HG02938 (cell line): Measurements from ENCODE around the gene CRCP.
"Not testable (repeated sequence)": the region's sequence is repeated elsewhere in the genome, so short reads cannot be mapped to it uniquely, and the experiment has no call there.

Source experiments
- ATAC-seq: cut with Tn5 transposase; IDR thresholded peaks from one replicate; pipeline ENCODE4 v1.9.1; 2021; ENCODE audit warnings: mild to moderate bottlenecking, moderate library complexity; ENCODE audit not compliant: unreplicated experiment

Gene CRCP

DNA sequence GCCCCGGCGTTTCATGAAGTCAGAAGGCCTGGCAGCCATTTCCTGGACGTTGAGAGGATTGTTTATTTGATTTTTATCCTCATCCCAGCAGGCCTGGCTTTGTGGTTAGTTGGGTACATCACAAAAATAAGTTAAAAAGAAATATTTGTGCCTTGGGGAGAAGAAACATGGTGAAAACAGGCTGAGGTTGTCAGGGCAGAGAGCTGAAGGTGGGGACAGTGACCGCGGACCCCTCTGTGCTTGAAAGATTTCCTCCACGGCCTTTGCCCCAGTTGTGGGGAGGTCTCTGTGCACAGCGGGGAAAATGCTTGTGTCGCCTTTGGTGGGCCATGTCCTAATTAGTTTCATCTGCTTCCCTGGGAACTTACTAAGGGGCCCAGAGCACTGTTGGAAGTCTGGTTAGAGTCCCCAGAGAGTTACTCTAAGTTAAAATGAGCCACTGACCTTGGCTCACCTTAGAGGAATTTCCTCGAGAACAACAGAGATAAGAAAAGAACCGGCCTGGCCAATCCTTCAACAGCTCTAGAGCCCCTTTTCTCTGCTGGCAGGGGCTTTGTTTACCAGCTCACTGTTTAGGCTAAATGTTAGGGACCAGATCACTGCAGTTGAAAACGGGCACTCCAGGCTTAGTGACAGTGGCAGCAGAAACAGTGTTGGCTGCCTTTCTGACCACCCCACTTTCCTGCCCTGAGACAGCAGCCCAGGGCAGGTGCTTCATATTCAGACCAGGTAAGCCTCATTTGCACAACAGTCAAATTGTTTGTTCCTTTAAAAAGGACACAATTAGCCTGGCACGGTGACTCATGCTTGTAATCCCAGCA, 37.9 kb downstream of the CRCP start:
- ATAC-seq: no peak

DNA sequence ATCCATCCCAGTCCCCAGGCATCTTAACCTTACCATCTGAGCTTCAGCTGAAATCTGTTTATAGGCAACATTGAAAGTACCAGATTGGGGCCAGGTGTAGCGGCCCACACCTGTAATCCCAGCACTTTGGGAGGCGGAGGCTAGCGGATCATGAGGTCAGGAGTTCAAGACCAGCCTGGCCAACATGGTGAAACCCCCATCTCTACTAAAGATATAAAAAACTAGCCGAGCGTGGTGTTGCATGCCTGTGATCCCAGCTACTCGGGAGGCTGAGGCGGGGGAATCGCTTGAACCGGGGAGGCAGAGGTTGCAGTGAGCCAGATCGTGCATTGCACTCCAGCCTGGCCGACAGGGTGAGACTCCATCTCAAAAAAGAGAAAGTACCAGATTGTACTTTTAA, 39.0 kb downstream of the CRCP start:
- no peak for ATAC-seq

DNA sequence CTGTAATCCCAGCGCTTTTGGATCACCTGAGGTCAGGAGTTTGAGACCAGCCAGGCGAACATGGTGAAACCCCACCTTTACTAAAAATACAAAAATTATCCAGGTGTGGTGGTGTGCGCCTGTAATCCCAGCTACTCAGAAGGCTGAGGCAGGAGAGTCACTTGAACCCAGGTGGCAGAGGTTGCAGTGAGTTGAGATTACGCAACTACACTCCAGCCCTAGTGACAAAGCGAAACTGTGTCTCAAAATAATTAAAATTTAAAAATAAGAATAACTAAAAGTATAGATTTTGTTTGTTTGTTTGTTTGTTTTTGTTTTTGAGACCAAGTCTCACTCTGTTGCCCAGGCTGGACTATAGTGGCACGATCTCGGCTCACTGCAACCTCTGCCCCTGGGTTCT, 41.4 kb downstream of the CRCP start:
- not testable (repeated sequence) for ATAC-seq

DNA sequence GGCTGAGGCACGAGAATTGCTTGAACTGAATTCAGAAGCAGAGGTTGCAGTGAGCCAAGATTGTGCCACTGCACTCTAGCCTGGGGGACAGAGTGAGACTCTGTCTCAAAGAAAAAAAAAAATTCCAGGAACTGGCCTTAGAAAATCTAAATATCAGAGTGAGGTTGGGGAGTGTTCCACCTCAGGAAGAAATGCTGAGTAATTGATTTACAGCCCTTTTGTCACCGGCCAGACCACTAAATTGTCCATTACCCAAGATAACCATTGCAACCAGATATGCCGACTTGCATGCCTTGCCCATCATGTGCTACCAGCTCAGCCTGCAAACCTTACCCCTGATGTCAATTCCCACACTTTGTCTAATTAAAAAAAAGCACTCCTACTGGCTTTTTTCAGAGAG, 42.4 kb downstream of the CRCP start:
- no peak for ATAC-seq

DNA sequence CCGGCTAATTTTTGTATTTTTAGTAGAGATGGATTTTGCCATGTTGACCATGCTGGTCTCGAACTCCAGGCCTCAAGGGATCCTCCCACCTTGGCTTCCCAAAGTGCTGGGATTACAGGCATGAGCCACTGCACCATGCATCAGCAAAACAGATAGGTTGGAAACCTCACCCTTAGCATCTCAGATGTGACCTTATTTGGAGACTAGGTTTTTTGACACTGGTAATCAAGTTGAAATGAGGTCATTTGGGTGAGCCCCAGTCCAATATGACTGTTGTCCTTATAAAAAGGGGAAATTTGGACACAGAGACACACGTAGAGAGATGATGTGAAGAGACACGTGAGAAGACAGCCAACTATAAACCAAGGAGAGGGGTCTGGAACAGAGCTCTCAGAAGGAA, 48.0 kb downstream of the CRCP start:
- ATAC-seq: no peak

DNA sequence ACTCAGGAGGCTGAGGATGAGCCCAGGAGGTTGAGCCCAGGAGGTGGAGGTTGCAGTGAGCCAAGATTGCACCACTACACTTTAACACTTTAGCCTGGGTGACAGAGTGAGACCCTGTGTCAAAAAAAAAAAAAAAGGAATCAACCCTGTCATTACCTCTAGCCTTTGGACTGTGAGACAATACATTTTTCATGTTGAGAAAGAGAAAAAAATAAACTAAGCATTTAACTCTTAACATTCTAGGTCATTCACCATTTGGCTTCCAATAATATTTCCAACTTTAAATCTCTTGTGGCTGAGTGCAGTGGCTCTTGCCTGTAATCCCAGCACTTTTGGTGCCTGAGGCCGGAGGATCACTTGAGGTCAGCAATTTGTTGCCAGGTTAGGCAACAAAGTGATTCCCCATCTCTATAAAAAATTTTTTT, 48.6 kb downstream of the CRCP start:
- ATAC-seq: no peak

DNA sequence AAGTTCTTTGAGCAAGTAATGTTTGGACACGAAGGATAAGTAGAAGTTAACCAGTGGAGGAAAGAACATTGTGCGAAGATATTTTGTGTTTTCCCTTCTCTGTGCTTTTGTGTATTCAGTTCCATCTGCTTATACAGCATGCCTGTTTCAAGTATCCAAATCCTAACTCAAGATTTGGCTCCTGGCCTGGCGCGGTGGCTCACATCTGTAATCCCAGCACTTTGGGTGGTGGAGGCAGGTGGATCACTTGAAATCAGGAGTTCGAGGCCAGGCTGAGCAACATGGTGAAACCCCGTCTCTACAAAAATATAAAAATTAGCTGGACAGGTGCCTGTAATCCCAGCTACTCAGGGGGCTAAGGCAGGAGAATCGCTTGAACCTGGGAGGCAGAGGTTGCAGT, 49.7 kb downstream of the CRCP start:
- ATAC-seq: no peak

DNA sequence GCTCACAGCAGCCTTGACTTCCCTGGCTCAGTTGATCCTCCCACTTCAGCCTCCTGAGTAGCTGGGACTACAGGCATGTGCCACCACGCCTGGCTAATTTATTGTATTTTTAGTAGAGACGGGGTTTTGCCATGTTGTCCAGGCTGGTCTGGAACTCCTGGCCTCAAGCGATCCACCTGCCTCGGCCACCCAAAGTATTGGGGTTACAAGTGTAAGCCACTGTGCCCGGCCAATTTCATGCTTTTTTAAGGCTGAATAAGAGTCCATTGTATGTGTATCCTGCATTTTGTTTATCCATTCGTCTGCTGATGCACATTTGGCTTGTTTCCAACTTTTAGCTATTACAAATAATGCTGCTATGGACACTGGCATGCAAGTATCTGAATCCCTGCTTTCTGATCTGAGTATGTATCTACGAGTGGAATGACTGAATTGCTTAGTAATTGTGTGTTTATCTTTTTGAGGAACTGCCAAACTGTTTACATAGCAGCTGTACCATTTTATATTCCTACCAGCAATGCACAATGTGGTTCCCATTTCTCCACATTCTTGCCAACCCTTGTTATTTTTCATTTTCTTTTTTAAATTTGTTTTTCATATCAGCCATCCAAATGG, 53.2 kb downstream of the CRCP start:
- no peak for ATAC-seq

DNA sequence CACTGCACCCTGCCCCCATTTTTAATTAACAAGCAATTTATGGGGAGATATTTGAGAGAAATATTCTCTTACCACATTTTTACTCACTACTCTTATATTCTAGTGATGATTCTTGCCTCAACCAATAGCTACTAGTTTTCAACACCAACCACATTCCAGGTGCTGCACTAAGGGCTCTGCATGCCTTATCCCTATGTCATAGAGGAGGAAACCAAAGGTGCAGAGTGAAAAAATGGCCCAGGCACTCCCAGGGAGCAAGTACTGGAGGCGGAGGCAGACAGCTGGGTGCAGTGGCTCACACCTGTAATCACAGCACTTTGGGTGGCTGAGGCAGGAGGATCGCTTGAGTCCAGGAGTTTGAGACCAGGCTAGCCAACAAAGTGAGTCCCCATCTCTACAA, 55.0 kb downstream of the CRCP start:
- no peak for ATAC-seq

DNA sequence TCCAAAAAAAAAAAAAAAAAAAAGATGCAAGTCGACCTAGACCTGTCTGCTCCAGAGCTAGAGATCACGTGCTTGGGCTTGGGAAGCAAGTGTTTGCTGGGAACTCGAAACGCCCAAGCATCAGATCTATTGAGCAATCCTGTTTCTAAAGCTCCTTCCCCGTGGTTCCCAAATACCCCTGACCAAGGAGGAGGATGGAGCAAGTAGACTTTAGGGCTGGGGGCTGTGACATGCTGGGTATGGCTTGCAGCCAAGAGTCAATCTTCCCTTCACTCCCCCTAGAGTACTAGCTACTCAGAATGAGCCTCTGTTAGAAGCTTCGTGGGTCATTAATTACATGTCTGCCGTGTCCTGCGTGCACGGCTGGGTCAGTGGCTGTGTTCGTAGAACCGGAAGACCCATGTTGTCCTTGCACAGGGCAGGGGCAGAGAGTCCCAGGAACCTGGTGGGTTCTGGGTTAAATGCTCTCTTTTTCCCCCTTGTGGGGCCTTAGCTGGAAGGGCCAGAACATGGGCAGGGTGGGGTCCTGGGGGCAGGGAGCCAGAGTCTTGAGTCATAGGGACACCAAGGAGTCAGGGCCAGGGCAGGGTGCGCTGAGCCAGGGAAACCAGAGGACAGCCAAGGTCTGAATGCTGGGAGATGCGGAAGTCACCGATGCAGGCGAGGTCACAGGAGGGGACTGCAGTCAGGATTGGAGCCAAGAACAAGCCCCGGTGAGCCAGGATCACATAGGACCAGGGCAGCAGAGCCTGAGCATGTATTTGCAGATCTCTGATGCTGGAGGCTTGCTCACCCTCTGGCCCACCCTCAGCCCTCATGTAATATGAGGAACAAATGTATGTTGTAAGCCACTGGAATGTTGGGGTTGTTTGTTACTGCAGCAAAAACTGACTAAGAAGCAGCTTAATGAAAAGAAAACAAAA, 55.9 kb downstream of the CRCP start:
- no peak for ATAC-seq

DNA sequence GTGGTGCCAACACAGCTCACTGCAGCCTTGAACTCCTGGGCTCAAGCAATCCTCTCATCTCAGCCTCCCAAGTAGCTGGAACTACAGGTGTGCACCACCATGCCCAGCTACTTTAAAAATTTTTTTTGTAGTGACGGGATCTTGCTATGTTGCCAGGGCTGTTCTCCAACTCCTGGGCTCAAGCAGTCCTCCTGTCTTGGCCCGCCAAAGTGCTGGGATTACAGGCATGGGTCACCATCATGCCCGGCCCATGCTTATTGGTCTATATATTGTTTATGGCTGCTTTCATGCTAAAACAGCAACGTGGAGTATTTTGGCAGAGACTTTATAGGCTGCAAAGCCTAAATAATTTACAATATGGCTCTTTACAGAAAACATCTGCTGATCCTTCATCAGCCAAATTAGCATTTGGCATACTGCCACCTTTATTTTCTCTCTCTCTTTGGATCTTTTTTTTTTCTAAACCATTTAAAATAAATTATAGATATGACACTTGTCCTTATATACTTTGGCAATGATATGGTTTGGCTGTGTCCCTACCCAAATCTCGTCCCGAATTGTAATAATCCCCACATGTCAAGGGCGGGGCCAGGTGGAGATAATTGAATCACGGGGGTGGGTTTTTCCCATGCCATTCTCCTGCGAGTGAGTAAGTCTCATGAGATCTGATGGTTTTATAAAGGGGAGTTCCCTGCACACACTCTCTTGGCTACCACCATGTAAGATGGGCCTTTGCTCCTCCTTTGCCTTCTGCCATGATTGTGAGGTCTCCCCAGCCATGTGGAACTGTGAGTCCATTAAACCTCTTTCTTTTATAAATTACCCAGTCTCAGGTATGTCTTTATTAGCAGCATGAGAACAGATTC, 58.1 kb downstream of the CRCP start:
- ATAC-seq: not testable (repeated sequence)

DNA sequence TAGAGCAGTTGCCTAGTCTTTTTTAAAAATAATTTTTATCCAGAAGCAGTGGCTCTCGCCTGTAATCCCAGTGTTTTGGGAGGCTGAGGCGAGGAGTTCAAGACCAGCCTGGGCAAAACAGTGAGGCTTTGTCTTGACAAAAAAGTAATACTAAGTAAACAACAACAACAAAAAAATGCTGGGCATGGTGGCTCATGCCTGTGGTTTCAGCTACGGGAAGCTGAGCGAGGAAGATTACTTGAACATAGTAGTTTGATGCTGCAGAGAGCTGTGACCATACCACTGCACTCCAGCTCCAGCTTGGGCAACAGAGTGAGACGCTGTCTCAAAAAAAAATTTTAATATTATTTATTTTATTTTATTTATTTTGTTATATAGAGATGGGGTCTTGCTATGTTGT, 59.2 kb downstream of the CRCP start:
- ATAC-seq: no peak

DNA sequence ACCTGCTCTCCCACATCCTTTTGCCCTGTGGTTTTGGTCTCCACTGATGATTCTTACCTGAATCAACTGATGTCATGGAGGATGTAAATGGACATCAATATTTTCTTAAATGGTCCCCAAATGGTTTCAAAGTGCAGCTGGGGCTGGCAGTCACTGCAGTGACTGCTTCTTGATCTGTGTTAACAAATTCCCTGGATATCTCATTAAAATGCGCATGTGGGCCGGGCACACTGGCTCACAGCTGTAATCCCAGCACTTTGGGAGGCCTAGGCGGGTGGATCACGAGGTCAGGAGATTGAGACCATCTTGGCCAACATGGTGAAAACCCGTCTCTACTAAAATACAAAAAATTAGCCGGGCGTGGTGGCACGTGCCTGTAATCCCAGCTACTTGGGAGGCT, 60.4 kb downstream of the CRCP start:
- not testable (repeated sequence) for ATAC-seq

DNA sequence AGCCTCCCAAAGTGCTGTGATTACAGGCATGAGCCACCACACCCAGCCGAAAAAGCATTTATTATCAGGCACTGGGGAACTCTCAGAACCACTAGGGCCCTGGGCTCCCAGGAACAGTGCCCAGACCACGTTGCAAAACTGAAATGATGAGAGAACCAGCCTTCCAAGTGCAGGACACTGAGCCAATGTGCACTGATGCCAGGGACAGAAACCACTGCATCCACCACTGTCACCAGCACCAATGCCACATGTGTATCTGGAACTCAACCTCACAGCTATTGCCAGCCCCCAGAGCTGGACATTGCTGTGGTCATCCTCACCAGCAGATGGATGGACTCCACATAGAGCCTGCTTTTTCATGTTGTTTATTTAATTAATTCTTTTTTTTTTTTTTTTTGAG, 62.3 kb downstream of the CRCP start:
- ATAC-seq: no peak

DNA sequence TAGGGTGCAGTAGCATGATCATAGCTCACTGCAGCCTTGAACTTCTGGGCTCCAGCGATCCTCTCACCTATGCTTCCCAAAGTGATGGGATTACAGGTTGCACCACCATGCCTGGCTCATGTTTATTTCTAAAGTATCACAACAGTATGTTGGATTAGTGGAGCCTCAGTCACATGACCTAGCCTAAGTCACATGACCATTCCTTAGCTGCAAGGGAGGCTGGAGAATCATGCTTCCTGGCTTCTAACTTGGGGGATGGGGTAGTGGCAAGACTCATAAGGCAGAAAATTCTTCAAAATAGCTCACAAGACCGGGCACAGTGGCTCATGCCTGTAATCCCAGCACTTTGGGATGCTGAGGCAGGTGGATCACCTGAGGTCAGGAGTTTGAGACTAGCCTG, 63.6 kb downstream of the CRCP start:
- ATAC-seq: no peak

DNA sequence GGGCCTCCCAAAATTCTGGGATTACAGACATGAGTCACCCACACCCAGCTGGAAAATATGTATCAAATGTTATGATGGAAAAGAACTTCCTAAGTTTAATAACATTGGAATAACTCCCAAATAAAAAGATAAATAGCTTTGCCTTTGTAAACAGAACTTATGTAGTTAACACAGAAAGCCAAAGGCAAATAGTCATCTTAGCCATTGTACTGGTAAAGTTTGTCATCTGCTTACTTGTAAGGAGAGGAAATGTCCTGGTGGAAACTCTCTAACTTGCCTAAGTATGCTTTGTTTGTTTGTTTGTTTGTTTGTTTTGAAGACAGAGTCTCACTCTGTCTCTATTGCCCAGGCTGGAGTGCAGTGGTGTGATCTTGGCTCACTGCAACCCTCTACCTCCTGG, 66.7 kb downstream of the CRCP start:
- no peak for ATAC-seq

DNA sequence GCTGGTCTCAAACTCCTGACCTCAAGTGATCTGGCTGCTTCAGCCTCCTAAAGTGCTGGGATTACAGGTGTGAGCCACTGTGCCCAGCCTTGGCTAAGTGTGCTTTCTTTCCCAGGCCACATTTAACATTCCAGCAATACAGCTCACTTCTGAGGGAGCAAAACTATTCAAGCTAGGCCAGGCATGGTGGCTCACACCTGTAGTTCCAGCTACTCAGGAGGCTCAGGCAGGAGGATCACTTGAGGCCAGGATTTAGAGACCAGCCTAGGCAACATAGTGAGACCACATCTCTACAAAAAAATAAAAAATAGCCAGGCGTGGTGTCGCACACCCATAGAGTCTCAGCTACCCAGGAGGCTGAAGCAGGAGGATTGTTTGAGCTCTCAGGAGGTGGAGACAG, 67.2 kb downstream of the CRCP start:
- ATAC-seq: no peak

DNA sequence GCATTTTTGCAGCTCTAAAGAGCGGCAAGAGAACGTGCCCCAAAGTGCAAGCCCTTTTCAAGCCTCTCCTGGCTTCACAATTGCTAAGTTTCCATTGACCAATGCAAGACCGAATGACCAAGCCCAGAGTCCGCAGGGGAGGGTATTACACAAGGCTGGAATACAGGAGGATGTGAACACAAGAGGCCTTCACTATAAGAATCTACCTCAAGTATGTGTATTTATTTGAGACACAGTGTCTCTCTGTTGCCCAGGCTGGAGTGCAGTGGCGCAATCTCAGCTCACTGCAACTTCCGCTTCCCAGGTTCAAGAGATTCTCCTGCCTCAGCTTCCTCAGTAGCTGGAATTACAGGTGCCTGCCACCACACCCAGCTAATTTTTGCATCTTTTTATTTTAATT, 68.3 kb downstream of the CRCP start:
- no peak for ATAC-seq

DNA sequence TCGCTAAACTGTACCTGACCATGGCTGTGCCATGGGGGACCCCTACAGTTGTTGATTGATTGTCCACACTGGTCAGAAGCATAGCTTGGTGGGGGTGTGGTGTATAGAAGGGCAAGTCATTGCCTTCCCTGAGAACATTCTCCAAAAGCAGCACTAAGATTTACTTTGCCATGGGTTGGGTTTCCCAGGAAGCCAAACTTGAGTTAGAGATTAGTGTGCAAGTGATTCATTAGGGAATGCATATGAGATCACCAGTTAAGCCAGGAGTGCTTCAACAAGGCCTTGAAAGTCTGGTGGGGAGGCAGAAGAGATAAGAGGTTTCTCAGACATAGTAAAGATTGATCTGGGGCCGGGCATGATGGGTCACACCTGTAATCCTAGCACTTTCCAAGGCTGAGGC, 69.1 kb downstream of the CRCP start:
- no peak for ATAC-seq

DNA sequence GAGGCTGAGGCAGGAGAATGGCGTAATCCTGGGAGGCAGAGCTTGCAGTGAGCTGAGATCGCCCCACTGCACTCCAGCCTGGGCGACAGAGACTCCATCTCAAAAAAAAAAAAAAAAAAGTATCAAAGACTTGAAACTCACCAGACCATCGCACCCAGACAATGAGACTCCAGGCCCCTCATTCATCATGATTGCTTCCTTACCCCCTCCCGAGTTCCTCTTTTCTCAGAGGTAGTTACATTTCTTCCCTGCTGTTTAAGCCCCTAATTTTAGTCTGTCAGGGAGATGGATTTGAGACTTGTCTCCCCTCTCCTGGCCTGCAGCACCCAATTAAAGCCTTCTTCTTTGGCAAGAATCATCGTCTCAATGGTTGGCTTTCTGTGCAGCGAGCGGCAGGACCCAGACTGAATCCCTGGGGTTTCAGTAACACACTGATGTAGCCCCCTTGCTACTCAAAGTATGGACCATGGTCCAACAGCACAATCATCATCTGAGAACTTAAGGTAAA, 71.1 kb downstream of the CRCP start:
- no peak for ATAC-seq

DNA sequence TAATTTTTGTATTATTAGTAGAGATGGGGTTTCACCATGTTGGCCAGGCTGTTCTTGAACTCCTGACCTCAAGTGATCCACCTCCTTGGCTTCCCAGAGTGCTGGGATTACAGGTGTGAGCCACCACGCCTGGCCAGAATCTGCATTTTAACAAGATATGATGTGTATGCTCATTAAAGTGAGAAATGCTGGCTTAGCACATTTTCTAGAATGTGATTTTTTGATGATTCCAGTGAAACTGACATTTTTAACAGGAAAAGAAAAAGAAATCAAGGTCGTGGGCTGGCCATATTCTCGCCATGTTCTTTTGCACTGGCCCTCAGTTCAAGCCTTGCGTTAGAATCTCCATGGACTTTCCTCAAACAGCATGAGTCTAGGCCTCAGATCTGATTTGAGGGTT, 72.3 kb downstream of the CRCP start:
- no peak for ATAC-seq
